Measurements from ENCODE around the gene ADCY9.
"Not testable (repeated sequence)": the region's sequence is repeated elsewhere in the genome, so short reads cannot be mapped to it uniquely, and the experiment has no call there.

GRCh38 chr16:3927147-3927546 is 189.1 kb downstream of the ADCY9 start:
- not testable (repeated sequence) for TF ChIP-seq CTCF (optimal IDR thresholded peaks at IDR 0.05 in 1 of 3, IDR thresholded peaks at IDR 0.05 in 1 of 3, conservative IDR thresholded peaks at IDR 0.05 in 1 of 3; ENCODE audit: extremely low read depth in 1 of 3, insufficient read depth in 2 of 3, low read length in 3 of 3); EZH2 (IDR thresholded peaks at IDR 0.05; ENCODE audit: low read length)
